AG04450 (cell line): ENCODE measurements around the gene IQSEC2. TPM values are rescaled to one million over a fixed set of nuclear protein-coding genes. Genes with fewer than 3 reads are reported as not detected.

Experiments used
- CTCF ChIA-PET: fragments of 300-600, 350-600 bp; formaldehyde crosslinking; extraction: SDS; loops from one replicate; lab custom pipeline; 2022; ENCODE audit warnings: antibody characterized with exemption, inconsistent platforms; lab: Charles Lee
- POLR2A ChIA-PET: fragments of 350-600 bp; formaldehyde crosslinking; extraction: SDS; loops from one replicate; lab custom pipeline; 2021; ENCODE audit warnings: antibody characterized with exemption, inconsistent platforms; lab: Yijun Ruan, JAX
- DNase-seq: peaks from one replicate; pipeline ENCODE4 v3.0.0-alpha.2; 2011; ENCODE audit warnings: low read depth, low spot score
- H3K27ac ChIP-seq: one replicate; pipeline ENCODE4 v1.5.1; 2012; ENCODE audit warnings: low read depth, low read length, control low read depth
- H3K27me3 ChIP-seq: one replicate; pipeline ENCODE4 v1.6.0; 2012; ENCODE audit warnings: low read length; ENCODE audit not compliant: control insufficient read depth, insufficient read depth
- H3K4me3 ChIP-seq: 2 replicates; pipeline ENCODE4 v1.5.1; 2011; ENCODE audit warnings: mild to moderate bottlenecking, low read depth, low read length, control low read depth
- H3K9me3 ChIP-seq: 2 replicates; pipeline ENCODE4 v1.5.1; 2012; ENCODE audit warnings: low read length; ENCODE audit not compliant: control insufficient read depth, insufficient read depth
- polyA plus RNA-seq: library from polyadenylated mRNA; depleted of rRNA; stranded (reverse); fragments of >200 nt; gene quantifications from 2 replicates; pipeline ENCODE4 v1.2.3, GENCODE V29; 2011
- TF ChIP-seq, protein P1 (sequence below): IDR thresholded peaks from 2 replicates; pipeline ENCODE4 v1.5.1; 2011; ENCODE audit warnings: low read depth, low read length, control low read depth, inconsistent platforms

Gene IQSEC2
- polyA plus RNA-seq, 1 experiment: 9.1 TPM

DNA sequence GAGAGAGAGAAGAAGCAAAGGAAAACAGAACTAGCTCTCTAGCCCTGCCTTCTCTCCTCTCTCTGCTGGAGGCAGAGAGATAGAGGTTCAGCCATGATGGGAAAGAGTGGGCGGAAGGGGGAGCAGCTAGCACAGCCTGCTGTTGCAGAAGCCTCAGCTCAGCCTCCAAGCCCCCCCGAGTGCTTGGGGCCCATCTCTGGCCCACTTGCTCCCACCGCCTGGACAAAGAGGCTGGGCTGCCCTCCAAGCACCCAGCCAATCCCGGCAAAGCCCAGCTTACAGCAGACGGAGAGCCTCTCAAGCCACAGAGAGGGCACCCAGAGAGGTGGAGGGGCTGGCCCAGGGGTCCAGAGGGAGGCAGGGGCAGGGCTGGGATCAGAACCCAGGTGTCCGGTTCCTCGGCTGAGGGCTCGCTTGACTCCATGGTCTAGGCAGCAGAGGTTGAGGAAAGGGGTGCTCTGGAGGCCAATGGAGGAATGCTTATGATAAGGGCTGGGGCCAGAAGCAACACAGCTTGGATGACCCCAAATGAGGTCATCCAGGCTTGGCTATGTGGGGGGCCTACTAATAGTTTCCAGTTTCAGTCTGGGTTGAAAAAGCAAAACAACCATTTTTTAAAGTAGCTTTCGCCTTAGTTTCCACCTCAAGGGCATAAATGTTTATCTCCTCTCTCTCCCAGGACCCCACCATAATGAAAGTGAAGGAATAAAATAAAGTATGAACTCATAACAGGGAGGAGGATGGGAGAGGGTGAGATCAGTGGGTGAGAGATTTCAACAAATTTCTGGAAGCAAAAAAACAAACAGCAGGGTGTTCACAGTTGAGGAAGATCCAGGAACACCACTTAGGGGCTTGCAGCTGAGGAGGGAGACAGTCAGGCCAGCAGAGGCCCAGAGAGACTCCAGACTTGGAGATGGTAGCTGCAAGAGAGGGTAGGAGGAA, 24.9 kb upstream of the IQSEC2 start:
- no peak overlapping the region for H3K4me3 ChIP-seq
- no peak overlapping the region for H3K27ac ChIP-seq
- TF ChIP-seq, protein P1, sequence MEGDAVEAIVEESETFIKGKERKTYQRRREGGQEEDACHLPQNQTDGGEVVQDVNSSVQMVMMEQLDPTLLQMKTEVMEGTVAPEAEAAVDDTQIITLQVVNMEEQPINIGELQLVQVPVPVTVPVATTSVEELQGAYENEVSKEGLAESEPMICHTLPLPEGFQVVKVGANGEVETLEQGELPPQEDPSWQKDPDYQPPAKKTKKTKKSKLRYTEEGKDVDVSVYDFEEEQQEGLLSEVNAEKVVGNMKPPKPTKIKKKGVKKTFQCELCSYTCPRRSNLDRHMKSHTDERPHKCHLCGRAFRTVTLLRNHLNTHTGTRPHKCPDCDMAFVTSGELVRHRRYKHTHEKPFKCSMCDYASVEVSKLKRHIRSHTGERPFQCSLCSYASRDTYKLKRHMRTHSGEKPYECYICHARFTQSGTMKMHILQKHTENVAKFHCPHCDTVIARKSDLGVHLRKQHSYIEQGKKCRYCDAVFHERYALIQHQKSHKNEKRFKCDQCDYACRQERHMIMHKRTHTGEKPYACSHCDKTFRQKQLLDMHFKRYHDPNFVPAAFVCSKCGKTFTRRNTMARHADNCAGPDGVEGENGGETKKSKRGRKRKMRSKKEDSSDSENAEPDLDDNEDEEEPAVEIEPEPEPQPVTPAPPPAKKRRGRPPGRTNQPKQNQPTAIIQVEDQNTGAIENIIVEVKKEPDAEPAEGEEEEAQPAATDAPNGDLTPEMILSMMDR: no peak
- POLR2A ChIA-PET: interaction anchor here (0.6 kb wide), 1 partner anchor 685 kb away, joined by 5 read pairs; no protein-coding TSS in a partner anchor
- H3K27me3 ChIP-seq: no peaks in the 10 kb centered on the region
- no peaks in the 10 kb centered on the region for H3K9me3 ChIP-seq
- DNase-seq: no peak
- CTCF ChIA-PET: interaction anchor here (0.6 to 3.2 kb wide), 7 partner anchors 11 to 24 kb away, joined by 3 to 15 read pairs (median 6); no protein-coding TSS in a partner anchor

DNA sequence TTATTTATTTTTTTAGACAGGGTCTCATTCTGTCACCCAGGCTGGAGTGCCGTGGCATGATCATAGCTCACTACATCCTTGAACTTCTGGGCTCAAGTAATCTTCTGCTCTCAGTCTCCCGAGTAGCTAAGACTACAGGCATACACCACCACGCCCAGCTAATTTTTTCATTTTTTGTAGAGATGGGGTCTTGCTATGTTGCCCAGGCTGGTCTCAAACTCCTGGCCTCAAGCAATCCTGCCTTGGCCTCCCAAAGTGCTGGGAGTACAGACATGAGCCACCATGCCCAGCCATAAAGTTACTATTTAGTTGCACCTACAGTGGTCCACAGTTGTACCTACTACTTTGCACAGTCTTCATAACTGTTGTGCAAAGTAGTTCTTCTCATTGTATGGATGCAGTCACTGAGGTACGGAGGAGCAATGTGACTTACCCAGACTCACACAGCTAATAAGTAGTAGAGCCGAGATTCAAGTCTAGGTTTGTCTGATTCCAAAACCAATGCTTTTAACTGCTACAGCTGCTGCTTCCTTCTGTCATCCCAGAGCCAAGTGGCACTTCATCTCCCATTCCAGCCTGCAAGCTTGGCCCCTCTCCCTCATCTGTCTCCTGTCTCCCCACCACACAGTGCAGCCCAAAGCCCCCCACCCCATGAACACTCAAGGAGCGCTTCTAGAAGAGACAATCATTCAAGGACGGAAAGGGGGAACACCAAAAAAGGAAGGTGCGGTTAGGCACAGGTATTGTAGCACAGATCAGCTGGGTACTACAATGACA, 24.0 kb upstream of the IQSEC2 start:
- Histone ChIP-seq H3K27ac (no peak overlapping the region), H3K9me3 (no peaks in the 10 kb centered on the region), H3K4me3 (no peak overlapping the region), H3K27me3 (no peaks in the 10 kb centered on the region)
- DNase-seq: no peak
- POLR2A ChIA-PET: no interaction called here
- TF ChIP-seq, protein P1: no peak
- CTCF ChIA-PET: interaction anchor here (0.7 to 3.2 kb wide), 4 partner anchors 12 to 22 kb away, joined by 3 to 15 read pairs (median 6); no protein-coding TSS in a partner anchor

DNA sequence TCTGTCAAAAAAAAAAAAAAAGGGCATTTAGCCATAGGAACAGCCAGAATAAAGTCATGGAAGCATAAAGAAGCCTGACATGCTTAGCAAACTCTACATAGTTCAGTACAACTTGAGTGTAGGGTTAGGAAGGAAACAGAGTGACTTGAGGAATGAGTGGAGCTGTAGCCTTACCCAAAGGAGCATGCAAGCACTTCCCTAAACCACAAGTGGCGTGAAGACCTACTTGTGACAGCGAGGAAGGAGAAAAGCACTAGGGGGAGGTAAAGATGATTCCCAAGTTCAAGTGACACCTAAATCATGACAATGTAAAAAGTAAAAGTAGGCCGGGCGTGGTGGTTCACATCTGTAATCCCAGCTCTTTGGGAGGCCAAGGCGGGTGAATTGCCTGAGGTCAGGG, 21.8 kb upstream of the IQSEC2 start:
- no peak overlapping the region for H3K27ac ChIP-seq
- no peaks in the 10 kb centered on the region for H3K27me3 ChIP-seq
- TF ChIP-seq, protein P1: no peak
- DNase-seq: no peak
- H3K9me3 ChIP-seq: no peaks in the 10 kb centered on the region
- ChIA-PET POLR2A (no interaction called here), CTCF (interaction anchor here (0.7 to 3.3 kb wide), 2 partner anchors 10 to 19 kb away, joined by 4 to 11 read pairs; no protein-coding TSS in a partner anchor)
- H3K4me3 ChIP-seq: no peak overlapping the region

DNA sequence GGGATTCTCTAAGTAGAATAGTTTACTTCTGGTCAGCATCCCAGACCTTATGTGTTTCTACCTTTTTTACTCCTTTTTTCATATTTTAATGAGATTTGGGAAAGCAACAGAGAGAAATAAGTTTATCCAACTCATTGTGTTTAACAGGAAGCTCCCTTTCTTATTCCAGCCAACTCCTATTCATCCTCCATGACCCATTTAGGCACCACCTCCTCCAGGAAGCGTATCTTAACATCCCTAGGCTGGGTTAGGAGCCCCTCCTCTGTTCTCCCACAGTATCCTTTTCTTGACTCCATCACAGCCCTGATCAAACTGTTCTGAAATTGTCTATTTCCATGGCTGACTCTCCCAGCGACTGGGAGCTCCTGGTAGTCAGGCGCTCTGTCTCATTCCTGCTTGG, 18.8 kb upstream of the IQSEC2 start:
- ChIA-PET CTCF (interaction anchor here (1.6 kb wide), 1 partner anchor 16 kb away, joined by 8 read pairs; no protein-coding TSS in a partner anchor), POLR2A (no interaction called here)
- no peaks in the 10 kb centered on the region for H3K9me3 ChIP-seq
- no peak overlapping the region for H3K4me3 ChIP-seq
- H3K27me3 ChIP-seq: no peaks in the 10 kb centered on the region
- no peak for DNase-seq
- no peak overlapping the region for H3K27ac ChIP-seq
- TF ChIP-seq, protein P1: no peak
